A549 (cell line): ENCODE results near the gene CDK5RAP2. TPM values are rescaled to one million over a fixed set of nuclear protein-coding genes. Genes with fewer than 3 reads are reported as not detected.

Experiments
- ATAC-seq, 2 experiments: fragments of 200-7000 bp in 1 of 2; fragments of >200 bp in 1 of 2; cut with Nextera tagmentation in 1 of 2; cut with Tn5 transposase in 1 of 2; 3 replicates each; pipeline versions ENCODE4 v1.8.0 to v1.9.1; 2018 to 2020; ENCODE audit warnings: mild to moderate bottlenecking in 1 of 2, moderate library complexity in 1 of 2
- CTCF ChIA-PET: fragments of 300-600 bp; sonication (Branson Sonifier 250); formaldehyde crosslinking; extraction: SDS; loops from one replicate; lab custom pipeline; 2021; ENCODE audit warnings: antibody characterized with exemption, inconsistent platforms; lab: Yijun Ruan, JAX
- POLR2A ChIA-PET: fragments of 350-600 bp; formaldehyde crosslinking; extraction: SDS; loops from one replicate; lab custom pipeline; 2021; ENCODE audit warnings: antibody characterized with exemption, inconsistent platforms; lab: Yijun Ruan, JAX
- DNase-seq, 2 experiments: peaks; one replicate each; pipeline versions ENCODE4 v3.0.0 to v3.0.0-alpha.2; 2011 to 2016; ENCODE audit warnings: low read depth in 1 of 2, low spot score in 1 of 2
- FAIRE-seq: peaks from 2 replicates; lab custom pipeline; 2011; peaks lifted over from hg19 to GRCh38; lab: Jason Lieb, UNC
- H3K27ac ChIP-seq, 2 experiments: fragments of >200 bp; sonication (Bioruptor Twin); formaldehyde crosslinking; 3 replicates each; pipeline ENCODE4 v1.5.1; 2016 to 2017
- H3K4me1 ChIP-seq: fragments of >200 bp; sonication (Bioruptor Twin); formaldehyde crosslinking; 3 replicates; pipeline ENCODE4 v1.6.1; 2016
- H3K4me2 ChIP-seq: fragments of >200 bp; sonication (Bioruptor Twin); formaldehyde crosslinking; 3 replicates; pipeline ENCODE4 v1.6.1; 2016
- H3K4me3 ChIP-seq: fragments of >200 bp; sonication (Bioruptor Twin); formaldehyde crosslinking; 3 replicates; pipeline ENCODE4 v1.5.1; 2016
- H3K9me3 ChIP-seq: fragments of >200 bp; sonication (Bioruptor Twin); formaldehyde crosslinking; 3 replicates; pipeline ENCODE4 v1.6.1; 2016
- CBX8 ChIP-seq: fragments of 200-600 bp; sonication (generic); IDR thresholded peaks from 2 replicates; pipeline ENCODE4 v1.6.1; 2016
- CEBPB ChIP-seq, 2 experiments: fragments of >200 bp in 1 of 2; sonication (Bioruptor Twin) in 1 of 2; formaldehyde crosslinking in 1 of 2; IDR thresholded peaks; 2 replicates each; pipeline ENCODE4 v1.6.1; 2012 to 2016
- KDM5A ChIP-seq: fragments of 200-600 bp; sonication (generic); IDR thresholded peaks from 2 replicates; pipeline ENCODE4 v1.6.1; 2016; ENCODE audit warnings: antibody characterized with exemption, mild to moderate bottlenecking
- NFE2L2 ChIP-seq: fragments of 150-350 bp; conservative IDR thresholded peaks from 2 replicates; pipeline ENCODE4 v1.6.1; 2014; ENCODE audit warnings: low read length
- NR3C1 ChIP-seq: fragments of >200 bp; sonication (Bioruptor Twin); formaldehyde crosslinking; IDR thresholded peaks from 3 replicates; pipeline ENCODE4 v1.6.1; 2017
- PHF8 ChIP-seq: fragments of 200-600 bp; sonication (generic); IDR thresholded peaks from 2 replicates; pipeline ENCODE4 v1.6.1; 2016; ENCODE audit warnings: low read depth, mild to moderate bottlenecking, antibody characterized with exemption, moderate library complexity, borderline replicate concordance
- POLR2AphosphoS2 ChIP-seq: conservative IDR thresholded peaks from 2 replicates; pipeline ENCODE4 v1.6.1; 2012; ENCODE audit warnings: low read length, improper control_type of control experiment, inconsistent platforms
- RCOR1 ChIP-seq: fragments of 150-350 bp; IDR thresholded peaks from 2 replicates; pipeline ENCODE4 v1.6.1; 2014; ENCODE audit warnings: antibody characterized with exemption, low read length, low read depth
- RFX5 ChIP-seq: fragments of 450-650 bp; IDR thresholded peaks from 2 replicates; pipeline ENCODE4 v1.7.1; 2014; ENCODE audit warnings: antibody characterized with exemption, mild to moderate bottlenecking, moderate library complexity
- RNF2 ChIP-seq: fragments of 200-600 bp; sonication (generic); IDR thresholded peaks from 2 replicates; pipeline ENCODE4 v1.6.1; 2016; ENCODE audit warnings: low read depth, mild to moderate bottlenecking, antibody characterized with exemption, moderate library complexity, borderline replicate concordance
- TFCP2L1 ChIP-seq: fragments of 250-450 bp; sonication (Bioruptor Pico); IDR thresholded peaks from 2 replicates; pipeline ENCODE4 v1.5.0; 2021; ENCODE audit warnings: mild to moderate bottlenecking
- WGBS: methylation state at CpG from one replicate; pipeline ENCODE4 v1.1.6; 2017; ENCODE audit errors: missing lambda C conversion rate; 5-methylcytosine and 5-hydroxymethylcytosine counted together
- polyA plus RNA-seq, 4 experiments: library from polyadenylated mRNA; depleted of rRNA in 3 of 4; stranded (reverse); fragments of >200 nt; fragmentation: RNase III in 1 of 4; extraction: RNeasy Plus Mini Kit Qiagen cat#74134 plus additional on column Dnase treatment in 1 of 4; gene quantifications; 2 replicates in 3 of 4; 3 replicates in 1 of 4; pipeline ENCODE4 v1.2.3, GENCODE V29; 2011 to 2017
- TF ChIP-seq, protein P1 (sequence below): fragments of >200 bp; sonication (Bioruptor Twin); formaldehyde crosslinking; IDR thresholded peaks from 3 replicates; pipeline ENCODE4 v1.5.1; 2016
- TF ChIP-seq, protein P2 (sequence below): fragments of 450-650 bp; IDR thresholded peaks from 2 replicates; pipeline ENCODE4 v1.6.1; 2014; ENCODE audit warnings: antibody characterized with exemption
- TF ChIP-seq, protein P3 (sequence below): fragments of 150-350 bp; IDR thresholded peaks from 2 replicates; pipeline ENCODE4 v1.6.1; 2014; ENCODE audit warnings: low read depth, mild to moderate bottlenecking, low read length
- TF ChIP-seq, protein P4 (sequence below): fragments of 250-450 bp; sonication (Bioruptor Pico); IDR thresholded peaks from 2 replicates; pipeline ENCODE4 v1.5.0; 2021; ENCODE audit warnings: mild to moderate bottlenecking, moderate library complexity, borderline replicate concordance
- TF ChIP-seq, protein P5 (sequence below): IDR thresholded peaks from 2 replicates; pipeline ENCODE4 v1.6.1; 2012
- TF ChIP-seq, protein P6 (sequence below): fragments of >200 bp; sonication (Bioruptor Twin); formaldehyde crosslinking; IDR thresholded peaks from 3 replicates; pipeline ENCODE4 v1.6.1; 2016
- TF ChIP-seq, protein P7 (sequence below): IDR thresholded peaks from 2 replicates; pipeline ENCODE4 v1.6.1; 2012; ENCODE audit warnings: low read depth, borderline replicate concordance

CDK5RAP2 gene
- polyA plus RNA-seq, 2 of the 4 experiments (the other 2 are of a cell fraction) = 29.1 to 44.6 TPM

DNA sequence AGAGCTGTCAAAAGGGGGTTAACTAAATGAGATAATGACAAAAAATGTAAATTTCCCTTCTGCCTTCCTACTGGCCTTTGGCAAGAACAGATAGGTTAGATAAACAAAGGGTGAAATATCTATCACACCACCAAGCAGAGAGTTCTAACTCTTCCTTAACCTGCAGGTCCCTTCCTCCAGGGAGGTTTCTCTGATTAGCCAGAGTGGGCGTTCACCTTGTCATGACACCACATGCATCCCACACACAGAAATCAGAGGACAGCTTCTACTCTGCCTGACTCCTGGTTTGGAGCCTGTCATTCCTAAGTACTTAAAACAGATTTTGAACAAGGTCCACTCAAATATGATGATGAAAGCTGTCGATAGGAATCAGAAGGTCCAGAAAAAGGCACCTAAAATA lies 180.0 kb downstream of the CDK5RAP2 start:
- Histone ChIP-seq H3K4me3 (no peak overlapping the region), H3K4me2 (no peak overlapping the region), H3K27ac (peak overlapping the region in 1 of 2 experiments; percentile 91; a peak in 3 of 6 replicates), H3K9me3 (no peaks in the 10 kb centered on the region), H3K4me1 (peaks cover 39% of the 10 kb centered on the region)
- ATAC-seq (no peak), DNase-seq (no peak), FAIRE-seq (no peak)
- ChIA-PET CTCF (interaction anchor here (1.2 to 1.3 kb wide), 2 partner anchors 11 to 77 kb away, joined by 3 to 4 read pairs; no protein-coding TSS in a partner anchor), POLR2A (no interaction called here)
- WGBS = 95% methylated on average over 2 of the region's 2 CpGs
- TF ChIP-seq, protein P1, sequence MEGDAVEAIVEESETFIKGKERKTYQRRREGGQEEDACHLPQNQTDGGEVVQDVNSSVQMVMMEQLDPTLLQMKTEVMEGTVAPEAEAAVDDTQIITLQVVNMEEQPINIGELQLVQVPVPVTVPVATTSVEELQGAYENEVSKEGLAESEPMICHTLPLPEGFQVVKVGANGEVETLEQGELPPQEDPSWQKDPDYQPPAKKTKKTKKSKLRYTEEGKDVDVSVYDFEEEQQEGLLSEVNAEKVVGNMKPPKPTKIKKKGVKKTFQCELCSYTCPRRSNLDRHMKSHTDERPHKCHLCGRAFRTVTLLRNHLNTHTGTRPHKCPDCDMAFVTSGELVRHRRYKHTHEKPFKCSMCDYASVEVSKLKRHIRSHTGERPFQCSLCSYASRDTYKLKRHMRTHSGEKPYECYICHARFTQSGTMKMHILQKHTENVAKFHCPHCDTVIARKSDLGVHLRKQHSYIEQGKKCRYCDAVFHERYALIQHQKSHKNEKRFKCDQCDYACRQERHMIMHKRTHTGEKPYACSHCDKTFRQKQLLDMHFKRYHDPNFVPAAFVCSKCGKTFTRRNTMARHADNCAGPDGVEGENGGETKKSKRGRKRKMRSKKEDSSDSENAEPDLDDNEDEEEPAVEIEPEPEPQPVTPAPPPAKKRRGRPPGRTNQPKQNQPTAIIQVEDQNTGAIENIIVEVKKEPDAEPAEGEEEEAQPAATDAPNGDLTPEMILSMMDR = no peak
- TF ChIP-seq KDM5A (no peak), RCOR1 (no peak)
- TF ChIP-seq, protein P2, sequence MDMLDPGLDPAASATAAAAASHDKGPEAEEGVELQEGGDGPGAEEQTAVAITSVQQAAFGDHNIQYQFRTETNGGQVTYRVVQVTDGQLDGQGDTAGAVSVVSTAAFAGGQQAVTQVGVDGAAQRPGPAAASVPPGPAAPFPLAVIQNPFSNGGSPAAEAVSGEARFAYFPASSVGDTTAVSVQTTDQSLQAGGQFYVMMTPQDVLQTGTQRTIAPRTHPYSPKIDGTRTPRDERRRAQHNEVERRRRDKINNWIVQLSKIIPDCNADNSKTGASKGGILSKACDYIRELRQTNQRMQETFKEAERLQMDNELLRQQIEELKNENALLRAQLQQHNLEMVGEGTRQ = no peak
- TF ChIP-seq, protein P3, sequence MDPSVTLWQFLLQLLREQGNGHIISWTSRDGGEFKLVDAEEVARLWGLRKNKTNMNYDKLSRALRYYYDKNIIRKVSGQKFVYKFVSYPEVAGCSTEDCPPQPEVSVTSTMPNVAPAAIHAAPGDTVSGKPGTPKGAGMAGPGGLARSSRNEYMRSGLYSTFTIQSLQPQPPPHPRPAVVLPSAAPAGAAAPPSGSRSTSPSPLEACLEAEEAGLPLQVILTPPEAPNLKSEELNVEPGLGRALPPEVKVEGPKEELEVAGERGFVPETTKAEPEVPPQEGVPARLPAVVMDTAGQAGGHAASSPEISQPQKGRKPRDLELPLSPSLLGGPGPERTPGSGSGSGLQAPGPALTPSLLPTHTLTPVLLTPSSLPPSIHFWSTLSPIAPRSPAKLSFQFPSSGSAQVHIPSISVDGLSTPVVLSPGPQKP = no peak

DNA sequence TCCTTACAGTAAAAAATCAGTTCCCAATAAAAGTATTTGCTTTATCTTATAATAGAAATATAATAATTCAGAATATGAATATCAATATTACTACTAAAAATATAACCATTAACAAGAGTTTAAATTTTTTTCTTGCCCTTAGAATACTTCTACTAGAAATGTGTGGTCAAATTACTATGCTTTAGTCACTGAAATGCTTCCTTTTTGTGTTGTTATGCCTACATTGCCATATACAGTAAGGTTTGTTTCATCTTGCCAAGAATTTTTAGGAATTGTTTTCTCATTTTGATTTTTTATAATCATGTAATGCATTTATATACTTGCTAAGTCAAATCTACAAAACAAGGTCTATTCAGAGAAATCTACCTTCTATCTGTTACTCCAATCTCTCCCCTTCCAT lies 181.7 kb downstream of the CDK5RAP2 start:
- Histone ChIP-seq H3K9me3 (no peaks in the 10 kb centered on the region), H3K4me3 (no peak overlapping the region), H3K4me2 (no peak overlapping the region), H3K4me1 (peaks cover 28% of the 10 kb centered on the region), H3K27ac (no peak overlapping the region)
- ChIA-PET POLR2A (no interaction called here), CTCF (no interaction called here)
- ATAC-seq = no peak
- DNase-seq = no peak
- no peak for FAIRE-seq
- TF ChIP-seq RFX5 (no peak), POLR2AphosphoS2 (no peak), CEBPB (IDR thresholded peaks at IDR 0.05) (no peak), PHF8 (no peak), TFCP2L1 (CRISPR knock-in tag) (no peak), KDM5A (no peak), NFE2L2 (no peak), CBX8 (no peak), RNF2 (no peak), NR3C1 (no peak)
- TF ChIP-seq, protein P4, sequence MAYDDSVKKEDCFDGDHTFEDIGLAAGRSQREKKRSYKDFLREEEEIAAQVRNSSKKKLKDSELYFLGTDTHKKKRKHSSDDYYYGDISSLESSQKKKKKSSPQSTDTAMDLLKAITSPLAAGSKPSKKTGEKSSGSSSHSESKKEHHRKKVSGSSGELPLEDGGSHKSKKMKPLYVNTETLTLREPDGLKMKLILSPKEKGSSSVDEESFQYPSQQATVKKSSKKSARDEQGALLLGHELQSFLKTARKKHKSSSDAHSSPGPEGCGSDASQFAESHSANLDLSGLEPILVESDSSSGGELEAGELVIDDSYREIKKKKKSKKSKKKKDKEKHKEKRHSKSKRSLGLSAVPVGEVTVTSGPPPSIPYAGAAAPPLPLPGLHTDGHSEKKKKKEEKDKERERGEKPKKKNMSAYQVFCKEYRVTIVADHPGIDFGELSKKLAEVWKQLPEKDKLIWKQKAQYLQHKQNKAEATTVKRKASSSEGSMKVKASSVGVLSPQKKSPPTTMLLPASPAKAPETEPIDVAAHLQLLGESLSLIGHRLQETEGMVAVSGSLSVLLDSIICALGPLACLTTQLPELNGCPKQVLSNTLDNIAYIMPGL = no peak
- TF ChIP-seq, protein P5, sequence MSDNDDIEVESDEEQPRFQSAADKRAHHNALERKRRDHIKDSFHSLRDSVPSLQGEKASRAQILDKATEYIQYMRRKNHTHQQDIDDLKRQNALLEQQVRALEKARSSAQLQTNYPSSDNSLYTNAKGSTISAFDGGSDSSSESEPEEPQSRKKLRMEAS = no peak
- TF ChIP-seq, protein P2 = no peak
- TF ChIP-seq, protein P6, sequence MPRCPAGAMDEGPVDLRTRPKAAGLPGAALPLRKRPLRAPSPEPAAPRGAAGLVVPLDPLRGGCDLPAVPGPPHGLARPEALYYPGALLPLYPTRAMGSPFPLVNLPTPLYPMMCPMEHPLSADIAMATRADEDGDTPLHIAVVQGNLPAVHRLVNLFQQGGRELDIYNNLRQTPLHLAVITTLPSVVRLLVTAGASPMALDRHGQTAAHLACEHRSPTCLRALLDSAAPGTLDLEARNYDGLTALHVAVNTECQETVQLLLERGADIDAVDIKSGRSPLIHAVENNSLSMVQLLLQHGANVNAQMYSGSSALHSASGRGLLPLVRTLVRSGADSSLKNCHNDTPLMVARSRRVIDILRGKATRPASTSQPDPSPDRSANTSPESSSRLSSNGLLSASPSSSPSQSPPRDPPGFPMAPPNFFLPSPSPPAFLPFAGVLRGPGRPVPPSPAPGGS = no peak
- TF ChIP-seq, protein P7, sequence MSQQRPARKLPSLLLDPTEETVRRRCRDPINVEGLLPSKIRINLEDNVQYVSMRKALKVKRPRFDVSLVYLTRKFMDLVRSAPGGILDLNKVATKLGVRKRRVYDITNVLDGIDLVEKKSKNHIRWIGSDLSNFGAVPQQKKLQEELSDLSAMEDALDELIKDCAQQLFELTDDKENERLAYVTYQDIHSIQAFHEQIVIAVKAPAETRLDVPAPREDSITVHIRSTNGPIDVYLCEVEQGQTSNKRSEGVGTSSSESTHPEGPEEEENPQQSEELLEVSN = no peak
- TF ChIP-seq, all 56 proteins: peak for 0
